AG04449 (cell line): Measurements from ENCODE around the gene HEMK1.

Experiments
- CTCF ChIA-PET: fragments of 350-600 bp; formaldehyde crosslinking; extraction: SDS; loops from one replicate; lab custom pipeline; 2021; ENCODE audit warnings: antibody characterized with exemption; lab: Yijun Ruan, JAX
- POLR2A ChIA-PET: fragments of 400-600, 350-600 bp; formaldehyde crosslinking; extraction: SDS; loops from one replicate; lab custom pipeline; 2020; ENCODE audit warnings: antibody characterized with exemption, inconsistent platforms; lab: Yijun Ruan, JAX
- DNase-seq: peaks from one replicate; pipeline ENCODE4 v3.0.0-alpha.2; 2010; ENCODE audit warnings: low read depth, low spot score
- H3K4me3 ChIP-seq: 2 replicates; pipeline ENCODE4 v1.5.1; 2011; ENCODE audit warnings: low read depth, mild to moderate bottlenecking, control low read depth, low read length
- CTCF ChIP-seq: IDR thresholded peaks from one replicate; pipeline ENCODE4 v1.5.1; 2011; ENCODE audit warnings: mild to moderate bottlenecking, moderate library complexity, low read length, control low read depth, inconsistent platforms; ENCODE audit not compliant: insufficient read depth; ENCODE audit errors: missing control alignments

Gene HEMK1

GRCh38 chr3:50635066-50635465 is 65.7 kb downstream of the HEMK1 start:
- no peak for DNase-seq
- CTCF ChIA-PET, result interaction anchor here (1.0 to 1.5 kb wide), 4 partner anchors 18 to 465 kb away, joined by 3 to 4 read pairs (median 4); no protein-coding TSS in a partner anchor
- POLR2A ChIA-PET, result no interaction called here
- H3K4me3 ChIP-seq, result no peak overlapping the region
- TF ChIP-seq CTCF, result no peak

- H3K4me3 ChIP-seq, result no peak overlapping the region
- TF ChIP-seq CTCF, result no peak
- POLR2A ChIA-PET, result no interaction called here
- CTCF ChIA-PET, result interaction anchor here (1.3 kb wide), 1 partner anchor 94 kb away, joined by 3 read pairs; no protein-coding TSS in a partner anchor
- DNase-seq, result no peak
Measured at GRCh38 chr3:50637011-50637410, 67.7 kb downstream of the HEMK1 start.

DNA sequence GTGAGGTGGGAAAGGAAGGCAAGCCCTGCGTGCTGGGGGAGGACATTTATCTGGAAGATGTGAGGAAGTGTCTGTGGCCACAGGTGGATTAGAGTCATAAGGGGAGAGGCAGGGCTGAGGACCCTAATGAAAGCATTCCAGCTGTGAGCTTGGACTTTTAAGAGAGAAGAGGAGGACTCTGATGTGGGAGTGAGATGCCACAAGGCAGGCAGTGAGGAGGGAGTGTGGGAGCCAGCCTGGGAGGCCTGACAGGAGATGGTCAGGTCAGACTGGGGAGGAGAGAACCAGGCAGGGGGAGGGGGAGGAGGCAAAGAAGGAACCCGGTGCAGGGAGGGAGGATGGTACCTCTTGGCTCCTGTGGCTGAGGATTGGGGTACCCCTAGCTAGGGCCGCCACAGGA is 68.6 kb downstream of the HEMK1 start:
- H3K4me3 ChIP-seq, result no peak overlapping the region
- ChIA-PET POLR2A (interaction anchor here (0.6 kb wide), 1 partner anchor 13 kb away, joined by 4 read pairs; no protein-coding TSS in a partner anchor), CTCF (interaction anchor here (1.3 to 1.5 kb wide), 3 partner anchors 10 to 19 kb away, joined by 4 to 6 read pairs (median 5); no protein-coding TSS in a partner anchor)

GRCh38 chr3:50639055-50639494 is 69.8 kb downstream of the HEMK1 start:
- no peak for TF ChIP-seq CTCF
- no peak for DNase-seq
- ChIA-PET POLR2A (interaction anchor here (1.0 kb wide), 1 partner anchor 12 kb away, joined by 5 read pairs; no protein-coding TSS in a partner anchor), CTCF (interaction anchor here (1.4 to 1.5 kb wide), 2 partner anchors 14 to 20 kb away, joined by 4 to 5 read pairs; no protein-coding TSS in a partner anchor)
- H3K4me3 ChIP-seq, result no peak overlapping the region

More for the DNA sequence above, 68.6 kb downstream of the HEMK1 start:
- no peak for DNase-seq
- TF ChIP-seq CTCF, result no peak

DNA sequence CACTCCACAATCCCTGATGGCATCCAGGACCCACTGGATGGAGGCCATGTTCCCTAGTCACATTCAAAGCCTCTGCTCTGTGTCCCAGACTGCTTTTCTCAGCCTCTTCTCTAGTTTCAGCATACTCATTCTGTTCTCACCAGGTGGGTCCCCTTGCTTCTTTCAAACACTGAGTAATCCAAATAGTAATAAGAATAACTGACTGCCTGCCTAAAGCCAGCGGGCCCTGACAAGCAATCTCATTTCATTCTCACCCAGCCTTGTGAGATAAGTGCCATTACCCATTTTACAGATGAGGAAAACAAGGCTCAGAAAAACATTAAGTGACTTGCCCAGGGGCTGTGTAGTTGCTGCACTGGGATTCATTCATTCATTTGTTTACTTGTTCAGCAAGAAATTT is 73.1 kb downstream of the HEMK1 start:
- no peak for DNase-seq
- no peak for TF ChIP-seq CTCF
- CTCF ChIA-PET, result interaction anchor here (1.5 kb wide), 1 partner anchor 14 kb away, joined by 5 read pairs; no protein-coding TSS in a partner anchor
- POLR2A ChIA-PET, result no interaction called here
- H3K4me3 ChIP-seq, result no peak overlapping the region

GRCh38 chr3:50644561-50644960 is 75.2 kb downstream of the HEMK1 start:
- H3K4me3 ChIP-seq, result no peak overlapping the region
- no peak for DNase-seq
- ChIA-PET POLR2A (no interaction called here), CTCF (interaction anchor here (1.1 kb wide), 1 partner anchor 28 kb away, joined by 3 read pairs; the partner anchor contains the start of gene MAPKAPK3)
- no peak for TF ChIP-seq CTCF
